ENCODE data around the gene TDP2.
"Not testable (repeated sequence)": the region's sequence is repeated elsewhere in the genome, so short reads cannot be mapped to it uniquely, and the experiment has no call there.

The TDP2 gene, protein sequence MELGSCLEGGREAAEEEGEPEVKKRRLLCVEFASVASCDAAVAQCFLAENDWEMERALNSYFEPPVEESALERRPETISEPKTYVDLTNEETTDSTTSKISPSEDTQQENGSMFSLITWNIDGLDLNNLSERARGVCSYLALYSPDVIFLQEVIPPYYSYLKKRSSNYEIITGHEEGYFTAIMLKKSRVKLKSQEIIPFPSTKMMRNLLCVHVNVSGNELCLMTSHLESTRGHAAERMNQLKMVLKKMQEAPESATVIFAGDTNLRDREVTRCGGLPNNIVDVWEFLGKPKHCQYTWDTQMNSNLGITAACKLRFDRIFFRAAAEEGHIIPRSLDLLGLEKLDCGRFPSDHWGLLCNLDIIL

DNA sequence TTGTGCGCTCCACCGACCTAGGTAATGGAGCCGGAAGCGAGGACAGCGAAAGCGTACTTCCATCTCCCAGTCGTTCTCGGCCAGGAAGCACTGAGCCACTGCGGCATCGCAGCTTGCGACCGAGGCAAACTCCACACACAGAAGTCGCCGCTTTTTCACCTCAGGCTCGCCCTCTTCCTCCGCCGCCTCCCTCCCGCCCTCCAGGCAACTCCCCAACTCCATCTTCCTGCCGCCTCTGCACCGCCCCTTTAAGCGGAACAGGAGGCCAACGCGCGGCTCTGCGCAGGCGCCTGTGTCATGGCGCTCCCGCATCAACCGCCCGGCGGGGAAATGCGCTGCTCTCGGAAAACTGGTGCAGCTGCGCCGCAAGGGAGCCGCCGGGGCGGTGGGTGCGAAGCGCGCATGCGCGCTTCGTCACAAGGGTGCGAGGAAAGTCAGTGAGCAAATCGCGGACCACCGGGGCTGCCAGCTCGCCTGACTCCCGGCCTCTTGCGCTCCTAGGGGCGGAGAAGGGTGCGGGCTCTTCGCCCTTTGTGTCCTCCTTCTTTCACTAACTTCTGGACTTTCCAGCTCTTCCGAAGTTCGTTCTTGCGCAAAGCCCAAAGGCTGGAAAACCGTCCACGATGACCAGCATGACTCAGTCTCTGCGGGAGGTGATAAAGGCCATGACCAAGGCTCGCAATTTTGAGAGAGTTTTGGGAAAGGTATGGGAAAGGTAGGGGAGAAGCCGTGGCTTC lies at the start of gene TDP2, which contains the start of gene ACOT13:
Gene TDP2, minus strand, starts transcription at position 259 of the 737 bp plus-strand sequence. Its CDS starts 37 bp downstream, at position 222.
Gene ACOT13, plus strand, starts transcription at position 437 of the 737 bp plus-strand sequence. Its CDS starts 187 bp downstream, at position 624.
- Histone ChIP-seq H3K9me3 (ENCODE audit: control insufficient read depth, low read length) (peaks cover 8% of the 10 kb centered on the region), H3K9ac (ENCODE audit: low read length) (peak within 1 kb of the TSS; percentile 98), H3K27me3 (replicated peaks; ENCODE audit: control insufficient read depth, insufficient read depth, low read length) (no peaks in the 10 kb centered on the region), H3K4me3 (ENCODE audit: low read length) (peak within 1 kb of the TSS; percentile 100), H3K36me3 (ENCODE audit: control insufficient read depth, insufficient read depth, low read length, severe bottlenecking) (peaks cover 28% of the 10 kb centered on the region), H3K4me1 (ENCODE audit: control insufficient read depth, insufficient read depth, low read length) (peaks cover 19% of the 10 kb centered on the region)
- peak; percentile 98 for DNase-seq (ENCODE audit: low read depth)

- Histone ChIP-seq H3K4me1 (ENCODE audit: control insufficient read depth, insufficient read depth, low read length) (peaks cover 33% of the 10 kb centered on the region), H3K36me3 (ENCODE audit: control insufficient read depth, insufficient read depth, low read length, severe bottlenecking) (peaks cover 100% of the 10 kb centered on the region), H3K9me3 (ENCODE audit: control insufficient read depth, low read length) (no peaks in the 10 kb centered on the region), H3K4me3 (ENCODE audit: low read length) (no peak overlapping the region), H3K9ac (ENCODE audit: low read length) (no peak overlapping the region), H3K27me3 (replicated peaks; ENCODE audit: control insufficient read depth, insufficient read depth, low read length) (no peaks in the 10 kb centered on the region)
- no peak for DNase-seq (ENCODE audit: low read depth)
These were observed 44.0 kb upstream of the TDP2 start for GRCh38 chr6:24710519-24711303.

- Histone ChIP-seq H3K9ac (ENCODE audit: low read length) (no peak overlapping the region), H3K4me1 (ENCODE audit: control insufficient read depth, insufficient read depth, low read length) (peaks cover 32% of the 10 kb centered on the region), H3K27me3 (replicated peaks; ENCODE audit: control insufficient read depth, insufficient read depth, low read length) (no peaks in the 10 kb centered on the region), H3K9me3 (ENCODE audit: control insufficient read depth, low read length) (no peaks in the 10 kb centered on the region), H3K4me3 (ENCODE audit: low read length) (no peak overlapping the region), H3K36me3 (ENCODE audit: control insufficient read depth, insufficient read depth, low read length, severe bottlenecking) (peaks cover 100% of the 10 kb centered on the region)
- no peak for DNase-seq (ENCODE audit: low read depth)
These were observed 42.5 kb upstream of the TDP2 start for GRCh38 chr6:24709014-24709711.

DNA sequence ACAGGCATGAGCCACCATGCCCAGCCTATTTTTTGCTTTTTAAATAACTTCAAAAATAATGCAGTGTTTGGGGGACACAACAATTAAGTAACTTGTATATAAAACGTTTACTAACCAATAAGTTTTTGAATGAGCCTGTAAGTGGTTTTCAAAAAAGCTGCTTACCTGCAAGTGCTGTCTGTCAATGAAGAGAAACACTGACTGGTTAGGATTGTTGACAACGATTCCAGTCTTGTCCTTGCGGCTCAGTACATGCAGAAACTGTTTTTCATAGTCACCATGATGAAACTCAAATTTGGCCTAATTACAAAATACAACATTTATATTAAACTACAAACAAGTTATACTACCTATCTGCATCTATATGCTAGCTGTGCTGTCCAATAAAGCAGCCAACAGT lies 41.9 kb upstream of the TDP2 start:
- Histone ChIP-seq H3K4me1 (ENCODE audit: control insufficient read depth, insufficient read depth, low read length) (peaks cover 27% of the 10 kb centered on the region), H3K27me3 (replicated peaks; ENCODE audit: control insufficient read depth, insufficient read depth, low read length) (no peaks in the 10 kb centered on the region), H3K4me3 (ENCODE audit: low read length) (no peak overlapping the region), H3K9me3 (ENCODE audit: control insufficient read depth, low read length) (no peaks in the 10 kb centered on the region), H3K9ac (ENCODE audit: low read length) (no peak overlapping the region), H3K36me3 (ENCODE audit: control insufficient read depth, insufficient read depth, low read length, severe bottlenecking) (peaks cover 100% of the 10 kb centered on the region)
- no peak for DNase-seq (ENCODE audit: low read depth)

GRCh38 chr6:24704468-24704867 lies 37.8 kb upstream of the TDP2 start:
- DNase-seq (ENCODE audit: low read depth), result no peak
- no peaks in the 10 kb centered on the region for H3K27me3 ChIP-seq (replicated peaks; ENCODE audit: control insufficient read depth, insufficient read depth, low read length)
- H3K4me1 ChIP-seq (ENCODE audit: control insufficient read depth, insufficient read depth, low read length), result peaks cover 23% of the 10 kb centered on the region
- H3K9ac ChIP-seq (ENCODE audit: low read length), result peak overlapping the region; percentile 25
- H3K4me3 ChIP-seq (ENCODE audit: low read length), result no peak overlapping the region
- H3K9me3 ChIP-seq (ENCODE audit: control insufficient read depth, low read length), result no peaks in the 10 kb centered on the region
- H3K36me3 ChIP-seq (ENCODE audit: control insufficient read depth, insufficient read depth, low read length, severe bottlenecking), result peaks cover 73% of the 10 kb centered on the region

DNA sequence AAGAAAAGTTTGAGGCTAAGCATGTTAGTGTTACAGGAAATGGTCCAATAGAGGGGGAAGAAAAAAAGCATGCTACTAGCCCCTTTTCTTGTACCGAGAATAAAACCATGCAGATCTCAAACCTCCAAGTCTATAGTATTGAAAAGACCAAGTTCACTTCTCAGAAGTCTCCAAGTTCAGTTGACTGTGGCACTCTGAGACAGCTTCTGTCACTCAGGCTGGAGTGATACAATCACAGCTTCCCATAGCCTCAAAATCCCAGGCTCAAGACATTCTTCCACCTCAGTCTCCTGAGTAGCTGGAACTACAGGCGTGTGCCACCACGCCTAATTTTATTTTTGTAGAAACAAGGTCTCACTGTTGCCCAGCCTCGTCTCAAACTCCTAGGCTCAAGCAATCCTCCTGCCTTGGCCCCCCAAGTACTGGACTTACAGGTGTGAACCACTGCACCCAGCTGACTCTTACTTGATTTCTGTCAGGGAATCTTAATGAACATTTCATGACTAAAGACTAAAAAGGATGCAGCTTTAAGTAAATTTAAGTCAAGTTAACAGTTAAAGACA lies 36.1 kb upstream of the TDP2 start:
- H3K4me3 ChIP-seq (ENCODE audit: low read length), result no peak overlapping the region
- peaks cover 56% of the 10 kb centered on the region for H3K36me3 ChIP-seq (ENCODE audit: control insufficient read depth, insufficient read depth, low read length, severe bottlenecking)
- H3K9me3 ChIP-seq (ENCODE audit: control insufficient read depth, low read length), result no peaks in the 10 kb centered on the region
- peaks cover 26% of the 10 kb centered on the region for H3K4me1 ChIP-seq (ENCODE audit: control insufficient read depth, insufficient read depth, low read length)
- H3K9ac ChIP-seq (ENCODE audit: low read length), result no peak overlapping the region
- no peaks in the 10 kb centered on the region for H3K27me3 ChIP-seq (replicated peaks; ENCODE audit: control insufficient read depth, insufficient read depth, low read length)
- DNase-seq (ENCODE audit: low read depth), result no peak

- Histone ChIP-seq H3K4me3 (ENCODE audit: low read length) (no peak overlapping the region), H3K27me3 (replicated peaks; ENCODE audit: control insufficient read depth, insufficient read depth, low read length) (no peaks in the 10 kb centered on the region), H3K4me1 (ENCODE audit: control insufficient read depth, insufficient read depth, low read length) (peaks cover 25% of the 10 kb centered on the region), H3K9ac (ENCODE audit: low read length) (peak overlapping the region; percentile 32), H3K9me3 (ENCODE audit: control insufficient read depth, low read length) (no peaks in the 10 kb centered on the region), H3K36me3 (ENCODE audit: control insufficient read depth, insufficient read depth, low read length, severe bottlenecking) (peaks cover 26% of the 10 kb centered on the region)
- DNase-seq (ENCODE audit: low read depth), result no peak
These were observed 33.0 kb upstream of the TDP2 start for GRCh38 chr6:24699521-24700359.

DNA sequence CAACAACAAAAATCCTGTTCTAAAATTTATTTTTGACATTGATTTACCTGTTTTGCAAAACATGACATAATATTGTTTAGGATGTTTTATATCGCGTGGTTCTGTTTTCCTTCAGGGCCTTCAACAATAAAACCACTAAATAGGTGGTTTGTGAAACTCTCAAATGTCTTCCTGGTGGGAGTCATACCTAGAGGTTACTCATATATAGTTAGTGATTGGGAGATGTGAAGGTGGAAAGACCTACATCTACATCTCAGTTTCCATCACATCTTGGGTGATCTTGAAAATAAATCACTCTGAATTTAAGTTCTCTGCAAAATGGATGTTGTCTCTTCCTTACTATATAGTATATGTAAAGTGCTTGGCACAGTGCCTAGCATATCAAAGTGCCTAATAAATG lies 29.4 kb upstream of the TDP2 start:
- no peaks in the 10 kb centered on the region for H3K9me3 ChIP-seq (ENCODE audit: control insufficient read depth, low read length)
- no peak overlapping the region for H3K4me3 ChIP-seq (ENCODE audit: low read length)
- H3K36me3 ChIP-seq (ENCODE audit: control insufficient read depth, insufficient read depth, low read length, severe bottlenecking), result no peaks in the 10 kb centered on the region
- H3K9ac ChIP-seq (ENCODE audit: low read length), result no peak overlapping the region
- peaks cover 49% of the 10 kb centered on the region for H3K4me1 ChIP-seq (ENCODE audit: control insufficient read depth, insufficient read depth, low read length)
- H3K27me3 ChIP-seq (replicated peaks; ENCODE audit: control insufficient read depth, insufficient read depth, low read length), result no peaks in the 10 kb centered on the region
- no peak for DNase-seq (ENCODE audit: low read depth)

GRCh38 chr6:24695635-24696034 lies 28.9 kb upstream of the TDP2 start:
- Histone ChIP-seq H3K4me1 (ENCODE audit: control insufficient read depth, insufficient read depth, low read length) (peaks cover 50% of the 10 kb centered on the region), H3K9ac (ENCODE audit: low read length) (peak overlapping the region; percentile 13)
- H3K27me3 ChIP-seq (replicated peaks; ENCODE audit: control insufficient read depth, insufficient read depth, low read length); H3K9me3 ChIP-seq (ENCODE audit: control insufficient read depth, low read length); H3K36me3 ChIP-seq (ENCODE audit: control insufficient read depth, insufficient read depth, low read length, severe bottlenecking); H3K4me3 ChIP-seq (ENCODE audit: low read length): not testable (repeated sequence)
- DNase-seq (ENCODE audit: low read depth), result peak; percentile 68

DNA sequence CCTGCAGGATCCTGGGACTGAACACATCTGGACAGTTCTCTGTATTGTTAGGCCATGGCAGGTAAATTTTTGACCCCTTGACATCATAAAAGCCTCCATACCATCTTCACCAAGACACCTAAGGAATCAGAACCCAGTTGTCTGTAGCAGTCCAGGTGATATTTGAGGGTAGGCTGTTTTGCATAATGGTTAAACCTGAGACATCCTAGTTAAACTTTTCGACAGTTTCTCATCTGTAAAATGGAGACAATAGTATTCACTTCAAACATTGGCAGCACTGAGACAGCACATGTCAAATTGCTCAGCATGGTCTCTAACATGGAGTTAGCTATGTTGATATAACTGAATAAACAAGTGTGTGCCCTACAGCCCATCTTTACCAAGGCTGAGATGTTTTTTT lies 27.5 kb upstream of the TDP2 start:
- Histone ChIP-seq H3K4me3 (ENCODE audit: low read length) (no peak overlapping the region), H3K4me1 (ENCODE audit: control insufficient read depth, insufficient read depth, low read length) (peaks cover 52% of the 10 kb centered on the region), H3K27me3 (replicated peaks; ENCODE audit: control insufficient read depth, insufficient read depth, low read length) (no peaks in the 10 kb centered on the region), H3K9me3 (ENCODE audit: control insufficient read depth, low read length) (no peaks in the 10 kb centered on the region), H3K36me3 (ENCODE audit: control insufficient read depth, insufficient read depth, low read length, severe bottlenecking) (no peaks in the 10 kb centered on the region), H3K9ac (ENCODE audit: low read length) (peak overlapping the region; percentile 44)
- DNase-seq (ENCODE audit: low read depth), result no peak
